Bronchial epithelial cell (primary cell): Measurements from ENCODE around the gene UTP15. TPM values are rescaled to one million over a fixed set of nuclear protein-coding genes. Genes with fewer than 3 reads are reported as not detected.

Experiments
- DNase-seq: peaks from one replicate; pipeline ENCODE4 v3.0.0-alpha.2; 2010; ENCODE audit warnings: low read depth
- FAIRE-seq: peaks from 2 replicates; lab custom pipeline; 2011; peaks lifted over from hg19 to GRCh38; lab: Jason Lieb, UNC
- H3K27me3 ChIP-seq: 2 replicates; pipeline ENCODE4 v1.5.1; 2011; ENCODE audit warnings: low read length; ENCODE audit not compliant: control insufficient read depth, insufficient read depth
- H3K36me3 ChIP-seq: 2 replicates; pipeline ENCODE4 v1.5.1; 2011; ENCODE audit warnings: low read length; ENCODE audit not compliant: control insufficient read depth, insufficient read depth
- H3K4me3 ChIP-seq: 2 replicates; pipeline ENCODE4 v1.5.1; 2011; ENCODE audit warnings: mild to moderate bottlenecking, low read depth, low read length, control low read depth
- CTCF ChIP-seq: IDR thresholded peaks from 2 replicates; pipeline ENCODE4 v1.5.1; 2011; ENCODE audit warnings: mild to moderate bottlenecking, moderate library complexity, low read length, control low read depth, inconsistent platforms; ENCODE audit not compliant: insufficient read depth, severe bottlenecking
- total RNA-seq: library from RNA; depleted of rRNA; stranded (reverse); fragments of >200 nt; gene quantifications from 2 replicates; pipeline ENCODE4 v1.2.1, GENCODE V29; 2014

UTP15 gene
- total RNA-seq, 1 donor from 2014 or later, result 45.0 TPM

DNA sequence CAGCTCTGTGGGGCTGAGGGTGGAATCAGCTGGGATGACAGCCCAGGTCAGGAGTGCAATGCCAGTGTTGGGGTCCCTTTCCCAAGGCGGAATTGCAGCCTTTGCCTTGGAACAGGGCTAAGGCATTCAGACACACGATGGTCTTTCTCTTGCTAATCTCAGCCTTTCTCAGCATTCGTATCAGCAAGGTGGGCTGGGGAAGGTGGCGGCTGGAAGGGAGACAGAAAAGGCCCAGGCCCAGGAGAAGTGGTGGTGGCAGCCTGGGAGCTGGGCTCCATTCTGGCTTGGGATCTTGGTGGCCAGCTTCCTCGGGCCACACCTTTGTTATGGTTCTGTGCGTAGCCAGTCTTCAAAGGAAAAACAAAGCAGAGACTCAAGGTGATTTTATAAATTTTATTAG lies 59.3 kb downstream of the UTP15 start:
- DNase-seq (no peak), FAIRE-seq (no peak)
- TF ChIP-seq CTCF, result no peak
- Histone ChIP-seq H3K36me3 (no peaks in the 10 kb centered on the region), H3K27me3 (no peaks in the 10 kb centered on the region), H3K4me3 (no peak overlapping the region)

DNA sequence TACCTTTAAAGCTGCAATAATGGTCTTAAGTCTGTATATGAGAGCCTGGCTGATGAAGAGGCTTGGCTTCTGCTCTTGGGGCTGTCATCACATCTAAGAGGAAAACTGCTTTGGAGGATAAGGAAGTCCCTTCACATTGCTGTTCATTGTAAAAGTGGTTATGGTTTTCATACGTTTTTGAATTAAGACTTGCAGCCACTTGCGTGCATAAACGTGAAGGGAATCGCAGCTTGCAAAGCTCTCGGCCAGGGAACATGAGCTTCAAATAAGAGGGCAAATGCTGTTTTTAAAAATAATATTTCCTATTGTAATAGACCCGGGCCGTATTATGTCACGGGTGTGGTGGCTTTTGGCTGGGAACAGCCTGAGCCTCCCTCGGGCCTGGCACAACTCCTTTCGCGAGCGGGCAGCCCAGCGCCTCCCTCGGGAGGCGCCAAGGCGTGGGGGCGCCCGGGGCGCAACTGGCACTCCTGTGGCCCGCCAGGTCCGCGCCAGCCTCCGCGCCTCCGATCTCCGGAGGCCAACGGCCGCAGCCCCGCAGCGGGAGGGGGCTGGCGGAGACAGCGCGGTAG lies 59.9 kb downstream of the UTP15 start:
- H3K4me3 ChIP-seq, result peak overlapping the region; percentile 72
- H3K36me3 ChIP-seq, result no peaks in the 10 kb centered on the region
- H3K27me3 ChIP-seq, result no peaks in the 10 kb centered on the region
- FAIRE-seq, result no peak
- no peak for TF ChIP-seq CTCF
- DNase-seq, result no peak

DNA sequence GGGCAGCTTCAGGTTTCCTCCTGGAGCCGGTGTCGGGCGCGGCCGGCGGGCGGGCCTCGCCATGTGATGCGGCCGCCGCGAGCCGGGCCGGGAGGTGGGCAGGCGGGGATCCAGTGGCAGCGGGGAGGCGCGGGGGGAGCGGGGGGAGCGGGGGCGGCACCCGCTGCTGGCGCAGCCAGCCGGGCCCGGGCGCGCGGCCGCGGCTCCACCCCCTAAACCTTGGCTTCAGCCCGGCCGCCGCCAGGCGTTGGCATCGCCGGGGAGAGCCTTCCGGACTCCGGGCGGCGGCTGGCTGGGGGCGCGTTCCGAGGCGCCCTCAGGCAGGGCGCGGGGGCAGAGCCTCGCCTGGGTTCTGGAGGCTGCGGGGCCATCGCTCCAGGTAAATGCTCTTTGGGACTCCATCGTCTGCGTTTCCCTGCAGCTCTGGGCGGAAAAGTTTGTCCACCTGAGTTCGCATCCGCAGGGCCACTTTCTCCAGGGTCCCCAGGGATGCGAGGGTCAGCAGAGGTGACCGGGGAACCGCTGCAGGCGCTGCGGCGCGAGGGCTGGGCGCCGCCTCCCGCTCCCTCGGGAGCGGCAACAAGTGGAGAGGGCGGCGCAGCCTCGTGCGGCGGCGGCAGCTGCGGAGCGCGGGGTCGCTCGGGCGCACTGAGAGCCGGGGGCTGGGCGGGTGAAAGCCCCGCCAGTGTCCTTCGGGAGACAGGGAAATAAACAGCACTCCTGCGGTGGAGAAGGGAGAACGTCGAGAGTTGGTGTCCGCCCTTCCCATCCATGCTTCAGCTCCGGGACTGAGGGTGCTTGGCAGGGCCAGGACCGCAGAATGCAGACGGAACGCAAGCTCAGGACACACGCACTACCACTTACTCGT lies 60.6 kb downstream of the UTP15 start, which contains the start of gene ARHGEF28:
Gene ARHGEF28, plus strand, starts transcription at position 253 of the 868 bp plus-strand sequence. CDS start 58,656 bp downstream, outside the sequence.
- no peaks in the 10 kb centered on the region for H3K36me3 ChIP-seq
- no peak for FAIRE-seq
- peak; percentile 2 for TF ChIP-seq CTCF
- no peaks in the 10 kb centered on the region for H3K27me3 ChIP-seq
- peak within 1 kb of the TSS; percentile 72 for H3K4me3 ChIP-seq
- DNase-seq, result peak; percentile 53

GRCh38 chr5:73626814-73627313 lies 61.3 kb downstream of the UTP15 start:
- DNase-seq, result no peak
- no peaks in the 10 kb centered on the region for H3K36me3 ChIP-seq
- no peaks in the 10 kb centered on the region for H3K27me3 ChIP-seq
- H3K4me3 ChIP-seq, result peak overlapping the region; percentile 72
- no peak for FAIRE-seq
- no peak for TF ChIP-seq CTCF

- H3K4me3 ChIP-seq, result no peak overlapping the region
- no peak for DNase-seq
Observed at GRCh38 chr5:73629456-73629855, 63.9 kb downstream of the UTP15 start.

More at GRCh38 chr5:73629456-73629855, 63.9 kb downstream of the UTP15 start:
- Histone ChIP-seq H3K36me3 (no peaks in the 10 kb centered on the region), H3K27me3 (no peaks in the 10 kb centered on the region)
- no peak for TF ChIP-seq CTCF
- FAIRE-seq, result no peak
